Measurements from ENCODE around the gene EPHB2. TPM values are rescaled to one million over a fixed set of nuclear protein-coding genes. Genes with fewer than 3 reads are reported as not detected.

The EPHB2 gene
- total RNA-seq, 4 donors from 2014 or later: 0.32 to 4.0 (median 1.7) TPM

- no peak for DNase-seq (ENCODE audit: low spot score in 2 of 2)
- no peaks in the 10 kb centered on the region for H3K9me3 ChIP-seq
- peaks cover 17% of the 10 kb centered on the region for H3K27me3 ChIP-seq
- H3K4me1 ChIP-seq: peaks cover 21% of the 10 kb centered on the region
- H3K36me3 ChIP-seq: no peaks in the 10 kb centered on the region
- whole genome bisulfite sequencing: 77% methylated on average over 3 of the region's 3 CpGs
- no peak overlapping the region for H3K27ac ChIP-seq
- TF ChIP-seq POLR2AphosphoS5 (IDR thresholded peaks at IDR 0.05) (no peak), EP300 (IDR thresholded peaks at IDR 0.05) (no peak), POLR2A (IDR thresholded peaks at IDR 0.05) (no peak)
- TF ChIP-seq, protein P1, sequence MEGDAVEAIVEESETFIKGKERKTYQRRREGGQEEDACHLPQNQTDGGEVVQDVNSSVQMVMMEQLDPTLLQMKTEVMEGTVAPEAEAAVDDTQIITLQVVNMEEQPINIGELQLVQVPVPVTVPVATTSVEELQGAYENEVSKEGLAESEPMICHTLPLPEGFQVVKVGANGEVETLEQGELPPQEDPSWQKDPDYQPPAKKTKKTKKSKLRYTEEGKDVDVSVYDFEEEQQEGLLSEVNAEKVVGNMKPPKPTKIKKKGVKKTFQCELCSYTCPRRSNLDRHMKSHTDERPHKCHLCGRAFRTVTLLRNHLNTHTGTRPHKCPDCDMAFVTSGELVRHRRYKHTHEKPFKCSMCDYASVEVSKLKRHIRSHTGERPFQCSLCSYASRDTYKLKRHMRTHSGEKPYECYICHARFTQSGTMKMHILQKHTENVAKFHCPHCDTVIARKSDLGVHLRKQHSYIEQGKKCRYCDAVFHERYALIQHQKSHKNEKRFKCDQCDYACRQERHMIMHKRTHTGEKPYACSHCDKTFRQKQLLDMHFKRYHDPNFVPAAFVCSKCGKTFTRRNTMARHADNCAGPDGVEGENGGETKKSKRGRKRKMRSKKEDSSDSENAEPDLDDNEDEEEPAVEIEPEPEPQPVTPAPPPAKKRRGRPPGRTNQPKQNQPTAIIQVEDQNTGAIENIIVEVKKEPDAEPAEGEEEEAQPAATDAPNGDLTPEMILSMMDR (IDR thresholded peaks at IDR 0.05): no peak
- no peak overlapping the region for H3K4me3 ChIP-seq
Observed at GRCh38 chr1:22709227-22709626, 1.4 kb upstream of the EPHB2 start.

- peak in 1 of 2 donors; percentile 84 for DNase-seq (ENCODE audit: low spot score in 2 of 2)
- Histone ChIP-seq H3K27me3 (peaks cover 19% of the 10 kb centered on the region), H3K4me1 (peaks cover 21% of the 10 kb centered on the region), H3K9me3 (no peaks in the 10 kb centered on the region), H3K36me3 (no peaks in the 10 kb centered on the region), H3K27ac (no peak overlapping the region), H3K4me3 (peak overlapping the region; percentile 62)
- WGBS: 8% methylated on average over 40 of the region's 50 CpGs
- TF ChIP-seq POLR2AphosphoS5 (IDR thresholded peaks at IDR 0.05) (no peak), POLR2A (IDR thresholded peaks at IDR 0.05) (no peak), EP300 (IDR thresholded peaks at IDR 0.05) (no peak)
- TF ChIP-seq, protein P1 (IDR thresholded peaks at IDR 0.05): no peak
Observed at GRCh38 chr1:22709891-22710700, 543 bp upstream of the EPHB2 start.

GRCh38 chr1:22711071-22711470 lies 432 bp downstream of the EPHB2 start:
- no peak for TF ChIP-seq POLR2A (IDR thresholded peaks at IDR 0.05)
- TF ChIP-seq, protein P1 (IDR thresholded peaks at IDR 0.05): no peak
- no peak for TF ChIP-seq POLR2AphosphoS5 (IDR thresholded peaks at IDR 0.05)
- no peak for TF ChIP-seq EP300 (IDR thresholded peaks at IDR 0.05)
- Histone ChIP-seq H3K4me3 (peak overlapping the region; percentile 62), H3K4me1 (peaks cover 21% of the 10 kb centered on the region), H3K36me3 (no peaks in the 10 kb centered on the region), H3K27ac (no peak overlapping the region), H3K27me3 (peaks cover 19% of the 10 kb centered on the region), H3K9me3 (no peaks in the 10 kb centered on the region)
- DNase-seq (ENCODE audit: low spot score in 2 of 2): no peak
- 2% methylated on average over 37 of the region's 60 CpGs for WGBS

- H3K27me3 ChIP-seq: peaks cover 19% of the 10 kb centered on the region
Observed at GRCh38 chr1:22711591-22712501, 1.2 kb downstream of the EPHB2 start.

More at GRCh38 chr1:22711591-22712501, 1.2 kb downstream of the EPHB2 start:
- Histone ChIP-seq H3K36me3 (no peaks in the 10 kb centered on the region), H3K27ac (no peak overlapping the region), H3K4me3 (peak overlapping the region; percentile 62), H3K9me3 (no peaks in the 10 kb centered on the region), H3K4me1 (peaks cover 21% of the 10 kb centered on the region)
- DNase-seq (ENCODE audit: low spot score in 2 of 2): no peak
- TF ChIP-seq POLR2A (IDR thresholded peaks at IDR 0.05) (no peak), EP300 (IDR thresholded peaks at IDR 0.05) (no peak), POLR2AphosphoS5 (IDR thresholded peaks at IDR 0.05) (no peak)
- TF ChIP-seq, protein P1 (IDR thresholded peaks at IDR 0.05): no peak
- WGBS: 50% methylated on average over 14 of the region's 53 CpGs

All from suprapubic skin (tissue), 4 donors.